PC-9 (cell line): Measurements from ENCODE around the gene CKAP5. TPM values are rescaled to one million over a fixed set of nuclear protein-coding genes. Genes with fewer than 3 reads are reported as not detected.
A peak's percentile ranks its signal among the peaks of the same experiment; 100 is the strongest.

ENCODE experiments used
- Bru-seq: library from RNA; stranded (reverse); fragments of 400-500 nt; gene quantifications from one replicate; lab custom pipeline; 2021; lab: Mats Ljungman, UMichigan
- BruChase-seq, 2 experiments: library from RNA; stranded (reverse); fragments of 400-500 nt; gene quantifications; one replicate each; lab custom pipeline; 2021; lab: Mats Ljungman, UMichigan
- BruUV-seq: library from RNA; stranded (reverse); fragments of 400-500 nt; replicated peaks from 2 replicates; lab custom pipeline; 2021; lab: Mats Ljungman, UMichigan
- CTCF ChIA-PET: fragments of 300-600 bp; sonication (Branson Sonifier 250); formaldehyde crosslinking; loops from one replicate; lab custom pipeline; 2022; ENCODE audit warnings: antibody characterized with exemption; lab: Charles Lee
- POLR2A ChIA-PET: fragments of 300-600 bp; sonication (Branson Sonifier 250); formaldehyde crosslinking; loops from one replicate; lab custom pipeline; 2022; ENCODE audit warnings: antibody characterized with exemption; ENCODE audit not compliant: unreplicated experiment; lab: Charles Lee
- DNase-seq, 2 experiments: peaks; one replicate each; pipeline versions ENCODE4 v3.0.0 to v3.0.0-alpha.2; 2015 to 2022; ENCODE audit warnings: mixed read lengths in 1 of 2
- H2AFZ ChIP-seq: fragments of 200-600 bp; sonication (generic); 2 replicates; pipeline ENCODE4 v1.8.1; 2017; ENCODE audit warnings: antibody characterized with exemption
- H3F3A ChIP-seq: fragments of 200-600 bp; sonication (generic); 2 replicates; pipeline ENCODE4 v1.8.1; 2017; ENCODE audit warnings: antibody characterized with exemption, mild to moderate bottlenecking, low read depth; ENCODE audit not compliant: insufficient read depth
- H3K27ac ChIP-seq: fragments of 200-600 bp; sonication (generic); 2 replicates; pipeline ENCODE4 v1.6.1; 2016; ENCODE audit warnings: mixed run types
- H3K27me3 ChIP-seq: fragments of 200-600 bp; sonication (generic); 2 replicates; pipeline ENCODE4 v1.6.1; 2016; ENCODE audit warnings: low read depth, mixed run types; ENCODE audit not compliant: insufficient read depth
- H3K36me3 ChIP-seq: fragments of 200-600 bp; sonication (generic); 2 replicates; pipeline ENCODE4 v1.6.1; 2016; ENCODE audit warnings: low read depth, mixed run types
- H3K4me1 ChIP-seq: fragments of 200-600 bp; sonication (generic); replicated peaks from 2 replicates; pipeline ENCODE4 v1.6.1; 2016; ENCODE audit warnings: mixed run types; ENCODE audit not compliant: insufficient read depth
- H3K4me2 ChIP-seq: fragments of 200-600 bp; sonication (generic); 2 replicates; pipeline ENCODE4 v1.6.1; 2017; ENCODE audit warnings: mixed run types
- H3K4me3 ChIP-seq: fragments of 200-600 bp; sonication (generic); 2 replicates; pipeline ENCODE4 v1.6.1; 2016; ENCODE audit warnings: mixed run types
- H3K79me2 ChIP-seq: fragments of 200-600 bp; sonication (generic); 2 replicates; pipeline ENCODE4 v1.6.1; 2017; ENCODE audit warnings: low read depth, mixed run types
- H3K9me2 ChIP-seq: fragments of 200-600 bp; sonication (generic); 2 replicates; pipeline ENCODE4 v1.8.1; 2017; ENCODE audit warnings: mild to moderate bottlenecking; ENCODE audit not compliant: insufficient read depth
- H3K9me3 ChIP-seq: fragments of 200-600 bp; sonication (generic); 2 replicates; pipeline ENCODE4 v1.8.1; 2016; ENCODE audit warnings: low read depth; ENCODE audit not compliant: insufficient read depth
- H4K20me1 ChIP-seq: fragments of 200-600 bp; sonication (generic); 2 replicates; pipeline ENCODE4 v1.8.1; 2017; ENCODE audit not compliant: insufficient read depth
- CTCF ChIP-seq: fragments of 200-600 bp; sonication (generic); conservative IDR thresholded peaks from 2 replicates; pipeline ENCODE4 v1.6.1; 2017; ENCODE audit warnings: mixed run types, antibody characterized with exemption, mild to moderate bottlenecking, moderate library complexity
- EZH2 ChIP-seq: fragments of 200-600 bp; sonication (generic); IDR thresholded peaks from 2 replicates; pipeline ENCODE4 v1.8.0; 2017; ENCODE audit warnings: antibody characterized with exemption, low read depth
- intact Hi-C: fragments of 100-400 bp; cut with micrococcal nuclease; formaldehyde crosslinking; loops from one replicate; pipeline ENCODE4 v1.10.0; 2022; ENCODE audit not compliant: unreplicated experiment
- long read RNA-seq: library from polyadenylated mRNA; stranded (forward); transcript quantifications from one replicate; pipeline ENCODE4 v2.0.0, GENCODE V29; 2022
- total RNA-seq: library from RNA; stranded (reverse); gene quantifications from 2 replicates; pipeline ENCODE4 v1.2.3, GENCODE V29; 2021

The CKAP5 gene
- total RNA-seq: 155 and 195 TPM in 2 replicates
- percentile 95 among the genes with signal in this experiment for Bru-seq, nascent RNA
- percentile 89 among the genes with signal in this experiment for BruChase-seq, experiment 1, labeled RNA remaining after a 2-hour chase
- percentile 93 among the genes with signal in this experiment for BruChase-seq, experiment 2, labeled RNA remaining after a 6-hour chase
- long read RNA-seq, full-length matches to known transcripts: 20 of 57 reads
- long read RNA-seq, partial matches to known transcripts: 27 of 57 reads
- long read RNA-seq, other reads (novel, unspliced or antisense): 10 of 57 reads

DNA sequence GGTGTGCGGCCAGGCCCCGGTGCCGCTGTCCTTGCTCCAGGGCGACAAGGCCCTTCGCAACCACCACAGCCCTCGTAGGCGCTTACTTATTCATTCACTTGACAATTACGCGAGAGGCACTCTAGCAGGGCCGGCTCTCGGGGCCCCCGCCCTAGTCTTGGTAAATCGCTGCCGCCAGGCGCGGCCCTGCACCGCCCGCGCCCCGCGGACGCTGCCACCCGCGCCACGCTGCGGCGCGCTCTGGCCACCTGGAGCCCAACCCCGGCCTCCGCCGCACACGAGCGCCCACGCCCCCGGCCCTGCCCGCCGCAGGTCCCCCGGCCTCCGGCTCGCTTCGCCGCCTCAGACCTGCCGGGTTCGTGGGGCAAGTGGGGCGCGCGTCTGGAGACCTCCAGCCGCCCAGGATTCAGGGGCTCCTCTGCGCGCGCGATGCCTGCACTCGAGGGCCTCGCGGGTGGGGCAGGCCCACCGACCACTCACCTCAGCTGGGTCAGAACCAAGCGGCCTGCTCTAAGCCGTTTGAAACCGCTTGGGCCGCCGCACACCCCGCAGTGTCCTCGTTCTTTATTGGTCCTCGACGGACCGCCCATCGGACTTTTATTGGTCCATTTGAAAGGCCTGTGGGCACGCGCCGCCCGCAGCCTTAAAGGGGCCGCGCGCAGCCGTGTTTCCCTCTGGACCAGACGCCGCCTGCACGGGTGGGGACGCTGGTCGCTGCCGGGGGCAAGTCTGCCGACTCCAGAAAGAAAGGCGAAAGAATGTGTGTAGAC is at the start of gene CKAP5:
Gene CKAP5 (minus strand): TSS at position 541 of the 770 bp plus-strand sequence. CDS start 25,049 bp downstream, outside the sequence.
- POLR2A ChIA-PET: interaction anchor here (0.6 to 0.8 kb wide), 3 partner anchors 16 to 396 kb away, joined by 3 to 18 read pairs (median 4); no protein-coding TSS in a partner anchor

DNA sequence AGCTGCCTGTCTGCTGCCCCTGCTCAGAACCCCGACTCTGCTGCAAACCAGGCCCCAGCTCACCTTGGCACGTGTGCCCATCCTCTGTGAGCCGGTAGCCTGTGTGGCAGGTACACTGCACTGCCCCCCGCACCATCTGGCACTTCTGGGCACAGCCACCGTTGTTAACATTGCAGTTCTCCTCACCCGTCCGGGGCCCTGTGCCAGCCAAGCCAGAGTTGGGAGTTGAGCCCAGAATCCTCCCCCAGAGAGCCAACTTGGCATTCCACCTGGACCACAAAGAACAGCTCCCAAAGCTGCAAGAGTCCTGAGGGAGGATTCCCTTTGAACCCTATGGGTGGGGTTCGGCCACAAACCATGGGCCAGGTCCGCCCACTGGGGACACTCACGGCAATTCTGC is 49.7 kb upstream of the CKAP5 start:
- no TSS peak for BruUV-seq

More for the DNA sequence above, at the start of gene CKAP5:
- Histone ChIP-seq H3F3A (no peaks in the 10 kb centered on the region; the same call in 1 of the 2 replicates), H3K9me2 (no peaks in the 10 kb centered on the region), H3K36me3 (no peaks in the 10 kb centered on the region), H4K20me1 (peaks cover 20% of the 10 kb centered on the region), H3K4me2 (peak within 1 kb of the TSS; percentile 85), H3K27me3 (no peaks in the 10 kb centered on the region), H3K27ac (peak within 1 kb of the TSS; percentile 50; the same call in 1 of the 2 replicates), H3K9me3 (no peaks in the 10 kb centered on the region; the same call in 1 of the 2 replicates), H3K4me1 (peaks cover 22% of the 10 kb centered on the region), H3K79me2 (peaks cover 47% of the 10 kb centered on the region), H3K4me3 (peak within 1 kb of the TSS; percentile 95), H2AFZ (peak within 1 kb of the TSS; percentile 86)
- BruUV-seq: no TSS peak
- CTCF ChIA-PET: interaction anchor here (0.6 kb wide), 1 partner anchor 16 kb away, joined by 11 read pairs; no protein-coding TSS in a partner anchor
- intact Hi-C loops: loop anchor here (1.0 kb wide), 1 partner anchor 20 kb away; no protein-coding TSS in a partner anchor
- TF ChIP-seq CTCF: no peak
- no peak for TF ChIP-seq EZH2
- DNase-seq: peak; percentile 73 to 86

More for the DNA sequence above, 49.7 kb upstream of the CKAP5 start:
- no peak for DNase-seq
- H4K20me1 ChIP-seq: no peaks in the 10 kb centered on the region
- POLR2A ChIA-PET: no interaction called here
- CTCF ChIA-PET: interaction anchor here (0.5 kb wide), 1 partner anchor 8 kb away, joined by 12 read pairs; no protein-coding TSS in a partner anchor
- no peaks in the 10 kb centered on the region for H3K36me3 ChIP-seq
- peaks cover 17% of the 10 kb centered on the region for H3F3A ChIP-seq
- H3K27me3 ChIP-seq: no peaks in the 10 kb centered on the region
- no peaks in the 10 kb centered on the region for H3K9me2 ChIP-seq
- no peak overlapping the region for H3K27ac ChIP-seq
- TF ChIP-seq CTCF: no peak
- TF ChIP-seq EZH2: no peak
- intact Hi-C loops: no loop called here
- H3K9me3 ChIP-seq: no peaks in the 10 kb centered on the region
- no peak overlapping the region for H3K4me2 ChIP-seq
- H3K79me2 ChIP-seq: no peaks in the 10 kb centered on the region
- H3K4me1 ChIP-seq: peaks cover 28% of the 10 kb centered on the region
- H3K4me3 ChIP-seq: no peak overlapping the region
- no peak overlapping the region for H2AFZ ChIP-seq
